Upper lobe of right lung (tissue), 1 donor: ENCODE results near the gene BRD1. TPM values are rescaled to one million over a fixed set of nuclear protein-coding genes. Genes with fewer than 3 reads are reported as not detected.

Experiments
- ATAC-seq: fragments of 200-7000 bp; cut with Tn5 transposase; one replicate; pipeline ENCODE4 v1.9.1; 2020; ENCODE audit warnings: mild to moderate bottlenecking, moderate library complexity
- DNase-seq: peaks from one replicate; pipeline ENCODE4 v3.0.0-alpha.2; 2020
- H3K27ac ChIP-seq: fragments of 200-600 bp; one replicate; pipeline ENCODE4 v1.8.0; 2022
- H3K27me3 ChIP-seq: fragments of 200-600 bp; one replicate; pipeline ENCODE4 v1.8.0; 2022; ENCODE audit warnings: mild to moderate bottlenecking
- H3K36me3 ChIP-seq: fragments of 200-600 bp; one replicate; pipeline ENCODE4 v1.8.0; 2022
- H3K4me1 ChIP-seq: fragments of 200-600 bp; one replicate; pipeline ENCODE4 v1.8.0; 2022
- H3K4me3 ChIP-seq: fragments of 200-600 bp; one replicate; pipeline ENCODE4 v1.8.0; 2022; ENCODE audit warnings: mild to moderate bottlenecking
- H3K9me3 ChIP-seq: fragments of 200-600 bp; one replicate; pipeline ENCODE4 v1.8.0; 2022
- CTCF ChIP-seq: fragments of 200-600 bp; IDR thresholded peaks from one replicate; pipeline ENCODE4 v1.8.0; 2022; ENCODE audit warnings: antibody characterized with exemption
- intact Hi-C: fragments of 100-400 bp; cut with DNase I; formaldehyde crosslinking; loops from one replicate; pipeline ENCODE4 v1.11.0; 2022
- total RNA-seq: library from RNA; stranded (reverse); fragmentation: NEBNext Ultra II Directional; extraction: Animal tissue kit (Norgen Biotek cat#: 25700); gene quantifications from one replicate; pipeline ENCODE4 v1.2.1, GENCODE V29; 2021
- donor health status: DM: no; HTN: yes; CAD: no; lungs with severe emphysema.

BRD1 gene
- total RNA-seq, 1 donor from 2014 or later: 39.0 TPM

- no peak for TF ChIP-seq CTCF
- H3K36me3 ChIP-seq: peaks cover 61% of the 10 kb centered on the region
- ATAC-seq (no peak), DNase-seq (no peak)
- no peak overlapping the region for H3K4me3 ChIP-seq
- H3K4me1 ChIP-seq: no peaks in the 10 kb centered on the region
- H3K27me3 ChIP-seq: no peaks in the 10 kb centered on the region
- no peak overlapping the region for H3K27ac ChIP-seq
- no peaks in the 10 kb centered on the region for H3K9me3 ChIP-seq
- intact Hi-C loops: loop anchor here (10.0 kb wide), 1 partner anchor 49 kb away; the partner anchor contains the start of gene BRD1
Measured at GRCh38 chr22:49775191-49775866, 52.3 kb downstream of the BRD1 start.

- DNase-seq: no peak
- Histone ChIP-seq H3K27me3 (no peaks in the 10 kb centered on the region), H3K9me3 (no peaks in the 10 kb centered on the region), H3K36me3 (peaks cover 61% of the 10 kb centered on the region), H3K4me1 (no peaks in the 10 kb centered on the region), H3K27ac (no peak overlapping the region), H3K4me3 (no peak overlapping the region)
- ATAC-seq: no peak
- intact Hi-C loops: loop anchor here (10.0 kb wide), 1 partner anchor 50 kb away; the partner anchor contains the start of gene BRD1
- TF ChIP-seq CTCF: no peak
Measured at GRCh38 chr22:49774499-49775151, 53.0 kb downstream of the BRD1 start.

- no peak overlapping the region for H3K27ac ChIP-seq
- no peaks in the 10 kb centered on the region for H3K4me1 ChIP-seq
- DNase-seq (no peak), ATAC-seq (no peak)
- no peaks in the 10 kb centered on the region for H3K27me3 ChIP-seq
- intact Hi-C loops: loop anchor here (10.0 kb wide), 1 partner anchor 51 kb away; the partner anchor contains the start of gene BRD1
- H3K36me3 ChIP-seq: peaks cover 61% of the 10 kb centered on the region
- no peak overlapping the region for H3K4me3 ChIP-seq
- H3K9me3 ChIP-seq: no peaks in the 10 kb centered on the region
- TF ChIP-seq CTCF: no peak
Measured at GRCh38 chr22:49774046-49774445, 53.6 kb downstream of the BRD1 start.

- DNase-seq (no peak), ATAC-seq (no peak)
- Histone ChIP-seq H3K4me3 (no peak overlapping the region), H3K27me3 (no peaks in the 10 kb centered on the region), H3K9me3 (no peaks in the 10 kb centered on the region), H3K4me1 (no peaks in the 10 kb centered on the region), H3K27ac (no peak overlapping the region), H3K36me3 (peaks cover 61% of the 10 kb centered on the region)
- intact Hi-C loops: loop anchor here (10.0 kb wide), 1 partner anchor 51 kb away; the partner anchor contains the start of gene BRD1
- no peak for TF ChIP-seq CTCF
Measured at GRCh38 chr22:49773531-49773930, 54.1 kb downstream of the BRD1 start.

- Histone ChIP-seq H3K27me3 (no peaks in the 10 kb centered on the region), H3K9me3 (no peaks in the 10 kb centered on the region), H3K36me3 (peaks cover 53% of the 10 kb centered on the region), H3K27ac (no peak overlapping the region), H3K4me3 (no peak overlapping the region), H3K4me1 (no peaks in the 10 kb centered on the region)
- ATAC-seq (no peak), DNase-seq (no peak)
- no peak for TF ChIP-seq CTCF
- intact Hi-C loops: loop anchor here (10.0 kb wide), 1 partner anchor 52 kb away; the partner anchor contains the start of gene BRD1
Measured at GRCh38 chr22:49772692-49773091, 55.0 kb downstream of the BRD1 start.
